RWPE2 (cell line): Measurements from ENCODE around the gene SULF2.
"Not testable (repeated sequence)": the region's sequence is repeated elsewhere in the genome, so short reads cannot be mapped to it uniquely, and the experiment has no call there.

Experiments
- ATAC-seq: fragments of 200-7000 bp; cut with Tn5 transposase; 3 replicates; pipeline ENCODE4 v1.9.1; 2021; ENCODE audit warnings: low read depth
- DNase-seq: peaks from one replicate; pipeline ENCODE4 v3.0.0-alpha.2; 2020; ENCODE audit warnings: low spot score
- H3K27ac ChIP-seq: fragments of 450-650 bp; 2 replicates; pipeline ENCODE4 v1.5.1; 2017; ENCODE audit warnings: mild to moderate bottlenecking; ENCODE audit not compliant: poor library complexity, severe bottlenecking
- H3K27me3 ChIP-seq: fragments of 250-450 bp; sonication (Bioruptor Pico); 2 replicates; pipeline ENCODE4 v1.5.1; 2021; ENCODE audit warnings: mild to moderate bottlenecking, moderate library complexity; ENCODE audit not compliant: insufficient read depth, poor library complexity, severe bottlenecking
- H3K36me3 ChIP-seq: fragments of 250-450 bp; sonication (Bioruptor Pico); 2 replicates; pipeline ENCODE4 v1.5.1; 2020; ENCODE audit warnings: low read depth, mild to moderate bottlenecking, moderate library complexity
- H3K4me1 ChIP-seq: fragments of 250-450 bp; sonication (Bioruptor Pico); 2 replicates; pipeline ENCODE4 v1.5.1; 2021; ENCODE audit warnings: mild to moderate bottlenecking, moderate library complexity; ENCODE audit not compliant: insufficient read depth, poor library complexity, severe bottlenecking
- H3K4me3 ChIP-seq: fragments of 250-450 bp; sonication (Bioruptor Pico); 2 replicates; pipeline ENCODE4 v1.5.1; 2021; ENCODE audit warnings: mild to moderate bottlenecking, moderate library complexity; ENCODE audit not compliant: severe bottlenecking
- H3K9me3 ChIP-seq: fragments of 250-450 bp; sonication (Bioruptor Pico); 2 replicates; pipeline ENCODE4 v1.5.1; 2021; ENCODE audit warnings: mild to moderate bottlenecking, moderate library complexity; ENCODE audit not compliant: severe bottlenecking
- CTCF ChIP-seq: fragments of 450-650 bp; IDR thresholded peaks from one replicate; pipeline ENCODE4 v1.5.1; 2017; ENCODE audit warnings: mild to moderate bottlenecking, moderate library complexity; ENCODE audit not compliant: poor library complexity, severe bottlenecking

The SULF2 gene

GRCh38 chr20:47795214-47795907, 10.1 kb upstream of the SULF2 start:
- Histone ChIP-seq H3K27ac (peak overlapping the region; percentile 88), H3K27me3 (no peaks in the 10 kb centered on the region), H3K36me3 (no peaks in the 10 kb centered on the region), H3K4me1 (peaks cover 48% of the 10 kb centered on the region), H3K9me3 (no peaks in the 10 kb centered on the region), H3K4me3 (no peak overlapping the region)
- DNase-seq = peak; percentile 99
- TF ChIP-seq CTCF = no peak
- peak; percentile 72 for ATAC-seq

- H3K36me3 ChIP-seq, ATAC-seq, H3K4me3 ChIP-seq, H3K9me3 ChIP-seq, H3K27me3 ChIP-seq, DNase-seq: not testable (repeated sequence)
- peak overlapping the region; percentile 88 for H3K27ac ChIP-seq
- H3K4me1 ChIP-seq = peaks cover 59% of the 10 kb centered on the region
Observed at GRCh38 chr20:47794264-47794663, 9.0 kb upstream of the SULF2 start.

- H3K27ac ChIP-seq = peak overlapping the region; percentile 88
Observed at GRCh38 chr20:47792021-47792618, 6.8 kb upstream of the SULF2 start.

GRCh38 chr20:47791084-47791599, 5.9 kb upstream of the SULF2 start:
- Histone ChIP-seq H3K27me3 (no peaks in the 10 kb centered on the region), H3K4me1 (peaks cover 64% of the 10 kb centered on the region), H3K4me3 (no peak overlapping the region), H3K36me3 (no peaks in the 10 kb centered on the region), H3K9me3 (no peaks in the 10 kb centered on the region), H3K27ac (peak overlapping the region; percentile 88)
- ATAC-seq (peak; percentile 4), DNase-seq (no peak)
- TF ChIP-seq CTCF = no peak

More at GRCh38 chr20:47792021-47792618, 6.8 kb upstream of the SULF2 start:
- Histone ChIP-seq H3K27me3 (no peaks in the 10 kb centered on the region), H3K36me3 (no peaks in the 10 kb centered on the region), H3K4me3 (no peak overlapping the region), H3K4me1 (peaks cover 60% of the 10 kb centered on the region), H3K9me3 (no peaks in the 10 kb centered on the region)
- DNase-seq (peak; percentile 95), ATAC-seq (peak; percentile 79)
- no peak for TF ChIP-seq CTCF

- no peaks in the 10 kb centered on the region for H3K27me3 ChIP-seq
- no peak for TF ChIP-seq CTCF
- H3K4me3 ChIP-seq = no peak overlapping the region
- DNase-seq (no peak), ATAC-seq (no peak)
- H3K36me3 ChIP-seq = no peaks in the 10 kb centered on the region
- H3K9me3 ChIP-seq = no peaks in the 10 kb centered on the region
- peak overlapping the region; percentile 88 for H3K27ac ChIP-seq
- H3K4me1 ChIP-seq = peaks cover 59% of the 10 kb centered on the region
Observed at GRCh38 chr20:47790580-47790965, 5.3 kb upstream of the SULF2 start.
